Stimulated activated CD4-positive, alpha-beta T cell treated with anti-CD3 and anti-CD28 coated beads, Interleukin-12 subunit alpha, Interleukin-12 subunit beta, amount 100 ng/mL, for 24 hours (primary cell): ENCODE data around the gene PRSS8.
A peak's percentile ranks its signal among the peaks of the same experiment; 100 is the strongest.
"Not testable (repeated sequence)": the region's sequence is repeated elsewhere in the genome, so short reads cannot be mapped to it uniquely, and the experiment has no call there.

Source experiments
- DNase-seq, 2 experiments: peaks; one replicate each; pipeline ENCODE4 v3.0.0-alpha.2; 2020; ENCODE audit warnings: low read depth in 2 of 2

Gene PRSS8

GRCh38 chr16:31105677-31106213 is 29.8 kb downstream of the PRSS8 start:
- peak; percentile 56 to 83 for DNase-seq

DNA sequence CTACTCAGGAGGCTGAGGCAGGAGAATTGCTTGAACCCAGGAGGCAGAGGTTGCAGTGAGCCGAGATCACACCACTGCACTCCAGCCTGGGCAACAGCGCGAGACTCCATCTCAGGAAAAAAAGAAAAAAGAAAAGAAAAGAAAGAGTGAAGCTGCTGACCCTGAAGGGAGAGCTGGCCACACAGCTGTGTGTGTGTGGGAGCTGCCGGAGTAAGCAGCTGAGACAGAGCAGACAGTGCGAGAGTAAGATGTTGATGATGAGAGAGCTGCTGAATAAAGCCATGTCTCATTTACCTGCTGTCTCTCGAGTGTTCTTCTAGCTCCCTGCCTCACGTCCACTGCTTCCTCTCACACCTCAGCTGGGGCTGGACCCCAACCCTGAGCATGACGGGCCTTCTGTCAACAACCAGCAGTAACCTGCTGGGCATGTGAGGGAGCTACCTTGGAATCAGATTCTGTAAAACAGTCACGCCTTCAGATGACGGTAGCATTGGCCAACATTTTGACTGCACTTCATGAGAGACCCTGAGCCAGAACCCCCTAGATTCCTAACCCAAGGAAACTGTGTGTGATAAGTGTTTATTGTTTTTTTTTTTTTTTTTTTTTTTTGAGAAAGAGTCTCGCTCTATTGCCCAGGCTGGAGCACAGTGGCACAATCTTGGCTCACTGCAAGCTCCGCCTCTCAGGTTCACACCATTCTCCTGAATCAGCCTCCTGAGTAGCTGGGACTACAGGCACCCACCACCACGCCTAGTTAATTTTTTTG is 34.5 kb downstream of the PRSS8 start:
- not testable (repeated sequence) for DNase-seq

- DNase-seq, result no peak
These were observed 35.5 kb downstream of the PRSS8 start for GRCh38 chr16:31099860-31100638.

DNA sequence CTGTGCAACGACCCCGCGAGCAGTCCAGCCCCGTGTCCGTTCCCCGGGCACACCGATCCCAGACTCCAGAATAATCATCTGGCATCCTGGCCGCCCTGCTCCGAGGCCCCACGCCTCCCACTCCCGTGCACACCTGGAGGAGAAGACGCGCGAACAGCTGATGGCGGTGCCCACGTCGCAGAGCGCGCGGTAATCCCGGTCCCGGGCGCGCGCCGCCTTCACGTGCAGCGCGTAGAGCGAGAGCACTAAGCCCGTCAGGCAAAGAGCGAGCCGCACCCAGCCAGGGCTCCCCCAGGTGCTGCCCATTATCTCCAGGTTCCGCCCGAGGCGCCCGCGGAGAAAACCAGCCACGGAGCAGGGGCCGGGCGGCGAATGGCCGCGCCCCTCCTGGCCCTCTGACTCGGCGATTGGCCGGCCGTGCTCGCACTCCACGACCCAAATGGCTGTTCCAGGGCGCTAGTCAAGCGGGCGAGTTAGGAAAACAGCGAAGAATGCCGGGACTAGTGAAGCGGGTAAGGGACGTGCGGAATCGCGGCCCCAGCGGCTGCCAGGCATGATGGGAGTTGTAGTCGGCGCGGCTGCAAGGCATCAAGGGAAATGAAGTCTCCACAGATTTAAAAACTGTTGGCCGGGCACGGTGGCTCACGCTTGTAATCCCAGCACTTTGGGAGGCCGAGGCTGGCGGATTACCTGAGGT is 41.0 kb downstream of the PRSS8 start, which contains the start of gene VKORC1:
Gene VKORC1 (minus strand): TSS at position 374 of the 697 bp plus-strand sequence. CDS start 68 bp downstream, at position 306.
- peak; percentile 83 to 91 for DNase-seq

DNA sequence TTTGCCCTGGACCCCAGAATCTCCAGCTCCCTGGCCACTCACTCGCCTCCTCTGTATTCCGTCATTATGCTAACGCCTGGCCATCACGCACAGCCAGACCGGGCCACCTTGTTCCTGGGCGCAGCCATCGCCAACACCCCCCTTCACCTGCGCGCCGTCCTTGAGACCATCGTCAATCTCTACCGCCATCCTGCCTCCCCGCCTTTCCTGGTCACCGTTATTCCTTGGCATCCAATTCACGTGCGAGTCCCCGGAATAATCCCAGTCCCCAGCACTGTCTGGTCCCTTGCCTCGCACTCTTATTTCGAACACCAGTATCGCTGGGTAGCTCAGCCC is 41.5 kb downstream of the PRSS8 start:
- DNase-seq, result no peak

DNA sequence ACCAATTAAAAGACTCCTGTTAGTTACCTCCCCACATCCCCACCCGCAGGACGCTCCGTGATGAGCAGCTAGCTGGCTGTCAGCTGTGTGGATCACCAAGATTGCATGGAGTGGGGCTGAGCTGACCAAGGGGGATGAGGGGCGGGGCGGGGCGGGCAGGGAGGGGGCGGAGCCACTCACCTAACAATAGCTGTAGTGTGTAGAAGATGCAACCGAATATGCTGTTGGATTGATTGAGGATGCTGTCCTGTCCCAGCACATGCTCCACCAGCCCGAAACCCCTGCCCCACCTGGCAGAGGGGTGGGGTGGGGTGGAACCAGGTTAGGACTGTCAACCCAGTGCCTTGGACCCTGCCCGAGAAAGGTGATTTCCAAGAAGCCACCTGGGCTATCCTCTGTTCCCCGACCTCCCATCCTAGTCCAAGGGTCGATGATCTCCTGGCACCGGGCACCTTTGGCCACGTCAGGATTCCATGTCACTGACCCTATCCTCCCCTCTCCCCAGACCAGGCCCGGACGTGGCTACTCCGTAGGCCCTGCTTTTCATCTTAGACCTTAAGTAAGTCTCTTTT is 42.3 kb downstream of the PRSS8 start:
- no peak for DNase-seq

- DNase-seq, result no peak
These were observed 43.2 kb downstream of the PRSS8 start for GRCh38 chr16:31092330-31092729.

DNA sequence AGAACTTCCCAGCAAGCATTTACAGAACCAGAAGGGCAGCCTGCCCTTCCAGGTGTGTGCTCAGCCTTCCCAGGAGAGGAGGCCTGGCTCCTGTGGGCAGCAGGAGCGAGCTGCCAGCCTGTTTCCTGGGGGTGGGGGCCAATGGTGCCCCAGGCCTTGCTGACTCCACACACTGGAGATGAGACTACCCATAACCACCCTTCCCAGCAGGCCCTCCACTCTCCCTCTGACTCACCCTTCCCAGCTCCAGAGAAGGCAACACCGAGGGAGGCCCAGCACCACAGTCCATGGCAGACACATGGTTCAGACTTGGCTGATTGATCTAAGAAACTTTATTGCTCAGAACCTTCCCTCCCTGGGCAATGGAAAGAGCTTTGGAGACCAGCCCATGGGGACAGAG is 45.0 kb downstream of the PRSS8 start:
- no peak for DNase-seq

DNA sequence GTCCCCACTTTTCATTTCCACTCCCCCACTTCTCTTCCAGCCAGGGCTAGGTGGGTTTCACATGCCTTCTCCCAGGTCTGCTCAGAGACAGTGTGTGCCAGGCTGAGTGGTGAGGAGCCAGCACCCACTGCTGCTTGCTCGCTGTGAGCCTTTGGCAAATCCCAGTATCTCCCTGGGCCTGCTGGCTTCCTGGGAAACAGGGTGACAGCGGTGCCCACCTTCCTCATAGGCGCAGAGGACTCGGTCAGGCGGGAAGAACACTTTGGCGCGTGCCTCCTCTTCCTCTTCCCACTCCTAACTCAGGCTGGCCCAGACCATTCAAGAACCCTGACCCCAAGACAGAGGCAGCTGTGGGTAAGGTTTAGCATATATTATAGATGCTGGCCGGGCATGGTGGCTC is 46.3 kb downstream of the PRSS8 start:
- no peak for DNase-seq

GRCh38 chr16:31088459-31089183 is 46.9 kb downstream of the PRSS8 start, which contains the start of gene PRSS53:
Gene PRSS53, minus strand, starts transcription at chr16:31088943. Its CDS starts 134 bp downstream, at chr16:31088809.
- no peak for DNase-seq

GRCh38 chr16:31087971-31088370 is 47.6 kb downstream of the PRSS8 start:
- DNase-seq, result no peak

GRCh38 chr16:31087481-31087880 is 48.0 kb downstream of the PRSS8 start:
- DNase-seq, result no peak

DNA sequence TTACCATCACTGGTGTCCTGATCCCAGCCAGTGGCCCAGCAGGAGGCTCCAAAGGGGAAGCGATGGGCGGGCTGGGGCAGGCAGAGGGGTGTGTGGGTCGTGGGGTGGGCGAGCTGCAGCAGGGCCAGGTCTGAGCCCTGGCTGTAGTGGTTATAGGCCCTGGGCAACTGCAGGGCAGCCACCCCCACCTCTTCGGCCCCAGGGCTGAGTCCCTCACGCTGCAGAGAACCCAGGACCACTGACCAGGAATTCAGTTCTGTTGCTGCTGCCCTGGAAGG is 49.0 kb downstream of the PRSS8 start:
- DNase-seq, result no peak

DNA sequence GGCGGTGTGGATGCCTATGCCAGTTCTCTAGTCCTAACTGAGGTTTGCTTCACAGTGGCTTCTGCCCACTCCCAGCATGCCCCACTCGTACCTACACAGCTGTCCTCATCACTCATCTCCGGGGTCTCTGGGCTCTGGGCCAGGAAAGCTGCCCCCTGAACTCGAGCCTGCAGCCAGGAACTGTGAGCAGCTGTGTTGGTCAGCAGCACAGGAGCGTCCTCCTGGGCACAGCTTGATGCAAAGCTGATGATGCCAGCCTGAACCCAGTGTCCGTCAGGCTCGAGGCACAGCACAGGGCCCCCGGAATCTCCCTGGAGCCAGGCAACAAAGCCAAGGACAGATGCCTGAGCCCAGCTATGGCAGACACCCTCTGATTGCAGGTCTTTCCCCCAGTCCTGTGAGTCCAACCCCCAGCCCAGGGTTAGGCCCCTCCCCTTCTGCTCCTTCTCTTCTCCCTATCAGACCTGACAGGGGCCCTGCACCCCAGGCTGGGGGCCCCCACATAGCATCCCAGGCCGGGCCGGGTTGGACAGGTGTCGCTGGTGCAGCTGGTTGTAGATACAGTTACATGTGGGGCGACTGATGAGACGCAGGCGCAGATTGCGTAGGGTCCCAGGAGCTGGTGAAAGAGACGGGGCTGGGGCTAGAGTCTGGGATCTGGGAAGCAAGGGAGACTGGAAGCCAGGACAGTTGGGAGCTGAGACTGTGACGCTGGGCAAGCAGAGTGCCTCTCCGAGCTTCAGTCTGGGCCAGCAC is 49.5 kb downstream of the PRSS8 start:
- no peak for DNase-seq

- DNase-seq, result no peak
These were observed 50.1 kb downstream of the PRSS8 start for GRCh38 chr16:31085411-31085810.

- DNase-seq, result no peak
These were observed 50.8 kb downstream of the PRSS8 start for GRCh38 chr16:31084584-31085302.

DNA sequence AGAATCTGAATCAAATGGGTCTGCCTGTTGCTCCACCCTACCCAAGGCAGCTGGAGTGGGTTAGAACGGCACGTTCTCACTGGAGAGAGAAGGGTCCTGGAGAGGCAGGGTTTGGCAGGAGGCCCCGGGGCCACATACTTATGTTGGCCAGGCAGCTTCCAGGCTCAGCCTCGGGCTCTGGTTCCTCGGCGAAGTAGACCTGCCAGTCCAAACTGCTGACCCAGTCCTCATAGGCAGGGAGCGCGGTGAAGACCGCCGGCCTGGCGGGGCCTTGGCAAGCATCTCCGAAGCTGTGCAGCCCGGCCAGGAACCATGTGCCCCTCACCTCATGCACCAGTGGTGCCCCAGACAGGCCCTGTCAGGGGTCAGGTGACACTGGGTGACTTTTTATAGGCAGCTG is 51.5 kb downstream of the PRSS8 start:
- DNase-seq, result no peak

DNA sequence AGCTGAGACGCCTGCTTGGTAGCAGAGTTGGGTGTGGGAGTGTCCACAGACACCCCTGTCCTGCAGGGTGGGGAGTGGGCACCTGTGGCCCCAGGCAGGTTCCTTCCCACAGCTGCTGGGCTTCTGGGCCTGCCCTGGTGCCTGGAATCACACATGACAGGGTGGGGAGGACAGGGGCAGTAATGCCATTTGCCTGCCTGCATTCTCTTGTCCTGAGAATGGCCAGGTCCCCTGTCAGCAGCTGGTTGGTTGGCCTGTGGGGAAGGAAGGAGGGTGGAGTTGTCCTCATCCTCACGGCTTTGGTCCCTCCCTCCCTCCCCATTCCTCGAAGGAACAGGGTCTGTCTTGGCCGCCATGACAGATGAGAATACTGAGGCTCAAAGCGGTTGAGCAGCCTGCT is 52.0 kb downstream of the PRSS8 start:
- no peak for DNase-seq

GRCh38 chr16:31083081-31083480 is 52.4 kb downstream of the PRSS8 start:
- DNase-seq, result no peak
